DMS53 (cell line): ENCODE results near the gene XIRP1.
"Not testable (repeated sequence)": the region's sequence is repeated elsewhere in the genome, so short reads cannot be mapped to it uniquely, and the experiment has no call there.

Source experiments
- DNase-seq: peaks from one replicate; lab custom pipeline; 2025; lab: John Stamatoyannopoulos, UW

Gene XIRP1, protein sequence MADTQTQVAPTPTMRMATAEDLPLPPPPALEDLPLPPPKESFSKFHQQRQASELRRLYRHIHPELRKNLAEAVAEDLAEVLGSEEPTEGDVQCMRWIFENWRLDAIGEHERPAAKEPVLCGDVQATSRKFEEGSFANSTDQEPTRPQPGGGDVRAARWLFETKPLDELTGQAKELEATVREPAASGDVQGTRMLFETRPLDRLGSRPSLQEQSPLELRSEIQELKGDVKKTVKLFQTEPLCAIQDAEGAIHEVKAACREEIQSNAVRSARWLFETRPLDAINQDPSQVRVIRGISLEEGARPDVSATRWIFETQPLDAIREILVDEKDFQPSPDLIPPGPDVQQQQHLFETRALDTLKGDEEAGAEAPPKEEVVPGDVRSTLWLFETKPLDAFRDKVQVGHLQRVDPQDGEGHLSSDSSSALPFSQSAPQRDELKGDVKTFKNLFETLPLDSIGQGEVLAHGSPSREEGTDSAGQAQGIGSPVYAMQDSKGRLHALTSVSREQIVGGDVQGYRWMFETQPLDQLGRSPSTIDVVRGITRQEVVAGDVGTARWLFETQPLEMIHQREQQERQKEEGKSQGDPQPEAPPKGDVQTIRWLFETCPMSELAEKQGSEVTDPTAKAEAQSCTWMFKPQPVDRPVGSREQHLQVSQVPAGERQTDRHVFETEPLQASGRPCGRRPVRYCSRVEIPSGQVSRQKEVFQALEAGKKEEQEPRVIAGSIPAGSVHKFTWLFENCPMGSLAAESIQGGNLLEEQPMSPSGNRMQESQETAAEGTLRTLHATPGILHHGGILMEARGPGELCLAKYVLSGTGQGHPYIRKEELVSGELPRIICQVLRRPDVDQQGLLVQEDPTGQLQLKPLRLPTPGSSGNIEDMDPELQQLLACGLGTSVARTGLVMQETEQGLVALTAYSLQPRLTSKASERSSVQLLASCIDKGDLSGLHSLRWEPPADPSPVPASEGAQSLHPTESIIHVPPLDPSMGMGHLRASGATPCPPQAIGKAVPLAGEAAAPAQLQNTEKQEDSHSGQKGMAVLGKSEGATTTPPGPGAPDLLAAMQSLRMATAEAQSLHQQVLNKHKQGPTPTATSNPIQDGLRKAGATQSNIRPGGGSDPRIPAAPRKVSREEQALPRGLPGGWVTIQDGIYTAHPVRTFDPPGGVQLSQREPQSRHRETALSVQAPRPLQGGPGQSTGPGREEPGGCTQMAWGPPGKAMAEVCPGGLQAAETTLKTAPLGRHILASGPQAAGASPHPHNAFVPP (N-terminal part only)

GRCh38 chr3:39192490-39193092 is at the start of gene XIRP1:
TSS of gene XIRP1 (minus strand) at chr3:39192595. CDS start at chr3:39189445, 3,150 bp downstream.
- DNase-seq, result no peak

DNA sequence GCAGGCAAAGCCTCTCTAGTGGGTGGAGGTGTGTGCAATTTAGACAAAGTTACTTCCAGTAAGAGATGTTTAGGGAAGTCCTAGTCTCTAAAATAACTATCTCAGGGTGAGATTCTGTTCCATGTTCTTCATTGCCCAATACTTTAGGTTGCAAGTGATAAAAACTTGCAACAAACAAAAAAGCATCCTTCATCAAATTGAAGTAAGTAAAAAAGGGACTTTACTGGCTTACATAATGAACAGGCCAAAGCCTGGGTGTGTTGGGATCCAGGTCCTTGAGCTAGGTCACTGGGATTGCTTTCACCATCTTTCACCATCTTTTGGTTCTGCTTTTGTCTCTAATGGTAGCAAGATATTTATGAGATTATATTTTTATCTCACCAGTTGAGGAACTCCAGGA is 49.2 kb upstream of the XIRP1 start:
- no peak for DNase-seq

DNA sequence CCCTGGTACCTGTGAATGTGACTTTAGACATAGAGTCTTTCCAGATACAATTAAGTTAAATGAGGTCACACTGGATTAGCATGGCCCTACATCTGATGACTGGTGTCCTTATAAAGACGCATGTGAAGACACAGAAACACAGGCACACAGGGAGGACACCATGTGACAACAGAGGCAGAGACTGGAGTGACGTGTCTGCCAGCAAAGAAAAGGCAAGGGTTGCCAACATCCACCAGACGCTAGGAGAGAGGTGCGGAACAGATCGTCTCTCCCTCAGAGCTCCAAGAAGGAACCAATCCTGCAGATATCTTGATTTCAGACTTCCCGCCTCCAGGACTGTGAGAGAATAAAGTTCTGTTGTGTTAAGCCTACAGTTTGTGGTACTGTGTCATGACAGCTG is 44.6 kb upstream of the XIRP1 start:
- DNase-seq, result no peak

GRCh38 chr3:39234651-39235050 is 42.3 kb upstream of the XIRP1 start:
- DNase-seq, result no peak

DNA sequence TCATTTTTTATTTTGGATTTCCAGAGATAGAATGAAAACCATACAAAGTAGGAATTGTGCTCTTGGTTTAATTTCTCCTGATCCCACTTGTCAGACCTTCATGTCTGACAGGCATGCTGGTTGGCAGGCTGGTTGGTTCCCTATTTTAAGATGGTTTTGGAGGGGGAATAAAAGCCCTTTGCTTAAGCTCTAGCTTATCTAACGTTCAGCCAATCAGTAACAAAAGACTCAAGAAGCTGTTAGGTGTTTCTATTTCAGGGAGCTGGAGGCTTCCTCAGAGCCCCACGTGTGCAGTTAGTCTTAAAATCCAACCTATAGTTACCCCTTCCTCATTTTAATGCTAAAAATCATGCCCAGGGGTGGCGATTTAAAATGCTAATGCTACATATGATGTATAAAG is 40.5 kb upstream of the XIRP1 start:
- DNase-seq, result no peak

GRCh38 chr3:39230453-39230852 is 38.1 kb upstream of the XIRP1 start:
- no peak for DNase-seq

GRCh38 chr3:39228496-39228895 is 36.1 kb upstream of the XIRP1 start:
- no peak for DNase-seq

- DNase-seq, result not testable (repeated sequence)
These were observed 35.2 kb upstream of the XIRP1 start for GRCh38 chr3:39227596-39227995.

GRCh38 chr3:39226106-39226741 is 33.8 kb upstream of the XIRP1 start:
- DNase-seq, result no peak

DNA sequence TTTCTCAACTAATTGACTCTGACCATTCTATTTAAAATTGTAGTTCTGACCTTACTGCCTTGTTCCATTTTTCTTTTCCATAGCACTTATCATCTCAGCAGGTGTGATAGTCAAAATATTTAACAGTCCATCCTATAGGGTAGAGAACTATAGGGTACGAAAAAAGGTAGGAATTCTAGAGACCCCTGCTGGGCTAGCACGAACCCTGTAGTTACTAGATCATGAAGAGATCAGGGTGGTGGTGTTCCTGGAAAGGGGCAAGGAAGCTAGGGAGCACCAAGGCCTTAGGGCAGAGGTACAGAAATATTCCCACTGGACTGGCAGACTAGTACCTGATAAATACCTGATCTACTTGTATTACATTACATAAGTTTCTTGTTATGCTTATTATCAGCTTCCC is 31.9 kb upstream of the XIRP1 start:
- no peak for DNase-seq

DNA sequence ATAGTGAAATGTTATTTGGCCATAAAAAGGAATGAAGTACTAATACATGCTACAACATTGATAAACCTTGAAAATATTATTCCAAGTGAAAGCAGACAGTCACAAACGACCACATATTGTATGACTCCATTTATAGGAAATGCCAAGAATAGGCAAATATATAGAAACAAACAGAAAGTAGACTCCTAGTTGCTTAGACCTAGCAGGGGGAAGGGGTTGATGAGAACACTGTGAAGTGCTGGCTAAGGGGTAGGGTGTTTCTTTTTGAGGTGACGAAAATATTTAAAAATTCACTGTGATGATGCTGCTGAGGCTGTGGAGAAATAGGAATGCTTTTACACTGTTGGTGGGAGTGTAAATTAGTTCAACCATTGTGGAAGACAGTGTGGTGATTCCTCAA is 30.5 kb upstream of the XIRP1 start:
- DNase-seq, result no peak

- DNase-seq, result no peak
These were observed 30.1 kb upstream of the XIRP1 start for GRCh38 chr3:39222462-39222861.

- DNase-seq, result no peak
These were observed 28.7 kb upstream of the XIRP1 start for GRCh38 chr3:39221141-39221530.

DNA sequence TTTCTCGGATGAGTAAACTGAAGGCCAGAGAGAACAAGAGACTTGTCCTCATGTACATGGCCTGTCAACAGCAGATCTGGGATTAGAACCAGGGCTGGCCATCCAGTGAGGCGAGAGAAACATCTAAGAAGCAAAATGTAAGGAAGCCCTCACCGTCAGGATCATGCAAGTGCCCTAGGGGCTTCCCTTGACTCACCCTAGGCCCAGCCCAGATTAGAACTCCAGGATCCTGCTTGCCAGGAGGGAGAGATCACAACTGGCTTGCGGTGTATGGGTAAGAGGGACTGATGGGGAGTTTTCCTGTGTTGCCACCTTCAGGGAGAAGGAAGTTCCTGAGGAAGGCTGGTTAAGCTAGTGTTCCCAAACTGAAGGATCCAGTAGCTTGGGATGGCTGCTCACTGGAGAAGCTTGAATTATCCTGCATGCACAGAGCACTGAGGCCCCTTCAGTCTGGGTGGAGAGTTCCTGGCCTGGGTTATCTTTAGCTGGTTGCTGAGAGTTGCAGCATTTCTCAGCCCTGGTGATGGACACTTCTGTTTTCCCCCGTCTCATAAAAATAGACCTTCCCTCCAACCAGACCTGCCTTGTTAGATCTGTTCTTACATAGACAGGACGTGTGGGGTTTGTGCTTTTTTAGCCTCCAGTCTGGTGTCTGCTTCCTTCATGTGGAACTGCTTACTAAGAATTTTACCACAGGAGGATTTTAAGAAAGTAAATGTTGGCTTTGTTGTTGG is 28.2 kb upstream of the XIRP1 start:
- no peak for DNase-seq

DNA sequence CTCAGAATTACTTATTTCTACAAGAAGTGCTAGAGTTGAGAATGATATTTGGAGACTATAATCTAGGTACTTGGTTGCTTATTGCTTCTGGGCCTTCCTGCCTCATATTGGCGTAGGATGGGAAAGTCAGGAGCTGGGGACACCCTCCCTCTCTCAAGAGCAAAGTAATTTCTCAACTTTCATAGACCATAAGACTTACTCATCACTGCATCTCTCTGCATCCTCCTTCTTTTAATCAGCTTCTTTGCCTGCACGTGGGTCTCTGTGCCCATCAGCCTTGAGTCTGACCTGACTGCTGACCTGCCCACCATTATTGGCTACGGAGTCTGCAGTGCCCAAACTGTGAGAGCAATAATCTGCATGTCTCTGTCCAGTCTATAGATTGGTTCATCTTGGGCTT is 27.3 kb upstream of the XIRP1 start:
- DNase-seq, result no peak

DNA sequence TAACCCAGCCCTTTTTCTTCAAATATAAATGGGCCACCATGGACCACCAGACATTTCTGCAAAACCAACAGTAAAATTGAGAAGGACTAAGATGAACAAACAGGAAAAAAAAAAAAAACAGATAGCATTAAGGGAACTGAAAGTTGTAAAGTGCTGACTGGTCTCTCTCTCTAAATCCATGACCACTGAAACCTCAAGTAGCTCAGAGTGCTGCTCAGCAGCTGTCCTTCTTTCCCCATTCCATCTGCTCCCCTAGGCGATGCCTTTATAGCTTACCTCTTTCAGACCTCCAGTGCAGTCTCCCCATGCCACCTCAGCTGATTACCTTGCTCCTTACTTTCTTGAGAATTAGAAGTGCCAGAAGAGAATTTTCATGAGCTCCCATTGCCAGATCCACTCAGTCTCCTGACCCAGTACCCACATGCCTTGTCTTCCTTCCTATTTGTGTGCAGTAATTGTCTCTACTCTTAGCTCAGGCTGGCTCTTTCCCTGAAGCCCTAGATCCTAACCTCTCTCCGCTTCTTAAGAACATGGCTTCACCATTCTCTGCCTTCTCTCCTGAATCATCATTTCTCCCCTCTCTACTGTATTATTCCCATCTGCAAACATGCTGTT is 23.9 kb upstream of the XIRP1 start:
- DNase-seq, result no peak

DNA sequence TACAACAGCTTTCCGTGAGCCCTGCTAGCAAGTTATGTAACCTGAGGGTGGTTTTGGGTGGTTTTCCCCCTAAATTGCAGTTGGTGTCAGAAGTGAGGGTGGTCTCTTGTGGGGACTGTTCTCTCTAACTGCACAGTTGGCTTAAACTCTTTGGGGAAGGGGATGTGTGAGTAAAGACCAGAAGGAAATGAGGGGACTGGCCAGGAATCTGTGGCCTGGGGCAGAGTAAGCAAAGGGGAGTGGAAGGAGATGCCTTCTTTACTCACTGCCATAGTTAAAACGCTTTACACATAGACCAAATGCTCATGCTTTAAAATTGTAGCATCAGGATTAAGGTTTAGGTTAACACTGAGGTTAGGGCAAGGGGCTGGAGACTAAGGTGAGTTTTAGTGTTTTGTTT is 21.2 kb upstream of the XIRP1 start:
- no peak for DNase-seq

GRCh38 chr3:39212665-39213064 is 20.3 kb upstream of the XIRP1 start:
- no peak for DNase-seq

DNA sequence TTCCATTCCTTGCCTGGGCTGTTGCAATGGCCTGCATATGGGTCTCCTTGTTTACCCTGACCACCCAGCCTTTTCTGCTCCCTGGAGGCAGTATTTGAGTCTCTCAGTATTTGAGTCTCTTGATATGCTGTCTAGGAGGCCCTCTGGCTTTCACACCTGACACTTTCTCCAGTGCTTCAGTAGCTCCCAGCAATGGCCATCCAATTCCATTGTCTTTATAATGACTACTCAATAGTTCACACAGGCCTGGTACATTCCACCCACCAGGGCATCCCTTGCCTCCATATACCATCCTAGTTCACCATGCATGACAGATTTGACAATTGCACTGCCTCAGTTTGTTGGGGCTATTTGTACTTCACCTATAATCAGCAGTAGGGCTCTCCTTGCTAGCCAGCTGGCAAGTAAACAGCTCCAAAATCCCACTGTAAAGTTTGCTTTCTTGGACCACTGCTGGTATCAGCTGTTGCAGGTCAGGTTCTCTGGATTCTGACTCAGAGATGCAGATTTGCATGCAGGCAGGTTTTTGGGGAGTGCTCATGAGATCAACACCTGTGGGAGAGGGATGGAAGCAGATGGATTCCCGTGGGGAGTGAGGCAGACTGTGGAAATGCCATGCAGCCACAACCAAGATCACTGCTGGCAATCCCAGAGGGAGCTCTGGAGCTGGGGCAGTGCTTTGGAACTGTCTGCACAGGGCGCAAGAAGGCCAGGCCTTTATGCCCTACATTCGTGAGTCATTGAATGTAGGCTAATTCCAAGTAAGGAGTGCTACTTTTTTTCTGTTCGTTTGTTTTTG is 19.1 kb upstream of the XIRP1 start:
- DNase-seq, result no peak

GRCh38 chr3:39210078-39210477 is 17.7 kb upstream of the XIRP1 start:
- DNase-seq, result no peak
